ENCODE data around the gene ADAM30.
"Not testable (repeated sequence)": the region's sequence is repeated elsewhere in the genome, so short reads cannot be mapped to it uniquely, and the experiment has no call there.

ADAM30 gene

GRCh38 chr1:119873135-119874015 is 22.9 kb downstream of the ADAM30 start:
- DNase-seq = no peak

- no peak for DNase-seq
Observed at GRCh38 chr1:119871881-119872280, 24.4 kb downstream of the ADAM30 start.

GRCh38 chr1:119870917-119871596 is 25.3 kb downstream of the ADAM30 start:
- DNase-seq = peak; percentile 50

GRCh38 chr1:119869995-119870394 is 26.3 kb downstream of the ADAM30 start:
- DNase-seq = no peak

GRCh38 chr1:119868176-119868575 is 28.1 kb downstream of the ADAM30 start:
- no peak for DNase-seq

GRCh38 chr1:119866451-119866850 is 29.9 kb downstream of the ADAM30 start:
- no peak for DNase-seq

GRCh38 chr1:119865627-119866026 is 30.7 kb downstream of the ADAM30 start:
- DNase-seq = no peak

GRCh38 chr1:119862276-119862675 is 34.0 kb downstream of the ADAM30 start:
- no peak for DNase-seq

GRCh38 chr1:119861547-119861946 is 34.8 kb downstream of the ADAM30 start:
- no peak for DNase-seq

- no peak for DNase-seq
Observed at GRCh38 chr1:119859647-119860046, 36.7 kb downstream of the ADAM30 start.

GRCh38 chr1:119858556-119859214 is 37.6 kb downstream of the ADAM30 start:
- not testable (repeated sequence) for DNase-seq

GRCh38 chr1:119858126-119858525 is 38.2 kb downstream of the ADAM30 start:
- DNase-seq = no peak

GRCh38 chr1:119853155-119853554 is 43.2 kb downstream of the ADAM30 start:
- DNase-seq = no peak

- not testable (repeated sequence) for DNase-seq
Observed at GRCh38 chr1:119844206-119844605, 52.1 kb downstream of the ADAM30 start.
